AML-193 (cell line): ENCODE data around the gene LDLRAD4.
"Not testable (repeated sequence)": the region's sequence is repeated elsewhere in the genome, so short reads cannot be mapped to it uniquely, and the experiment has no call there.

ENCODE experiments used
- DNase-seq, 2 experiments: peaks; one replicate each; lab custom pipeline; 2025; lab: John Stamatoyannopoulos, UW

LDLRAD4 gene

GRCh38 chr18:13338318-13338717, 119.8 kb downstream of the LDLRAD4 start:
- no peak for DNase-seq

GRCh38 chr18:13339653-13340052, 121.1 kb downstream of the LDLRAD4 start:
- no peak for DNase-seq

- not testable (repeated sequence) for DNase-seq
These were observed 127.9 kb downstream of the LDLRAD4 start for GRCh38 chr18:13346449-13346848.

GRCh38 chr18:13353084-13353823, 134.7 kb downstream of the LDLRAD4 start:
- peak; percentile 85 to 87 for DNase-seq

- no peak for DNase-seq
These were observed 135.8 kb downstream of the LDLRAD4 start for GRCh38 chr18:13354402-13354801.

GRCh38 chr18:13356032-13356431, 137.5 kb downstream of the LDLRAD4 start:
- DNase-seq = no peak

- DNase-seq = no peak
These were observed 138.7 kb downstream of the LDLRAD4 start for GRCh38 chr18:13357289-13357688.

GRCh38 chr18:13359210-13359609, 140.7 kb downstream of the LDLRAD4 start:
- DNase-seq = no peak

- DNase-seq = no peak
These were observed 142.9 kb downstream of the LDLRAD4 start for GRCh38 chr18:13361431-13361830.

GRCh38 chr18:13362051-13362450, 143.5 kb downstream of the LDLRAD4 start:
- DNase-seq = no peak

GRCh38 chr18:13362607-13363006, 144.0 kb downstream of the LDLRAD4 start:
- DNase-seq = peak; percentile 15 to 25

GRCh38 chr18:13363359-13363758, 144.8 kb downstream of the LDLRAD4 start:
- no peak for DNase-seq

GRCh38 chr18:13364721-13365205, 146.2 kb downstream of the LDLRAD4 start:
- DNase-seq = no peak

- no peak for DNase-seq
These were observed 147.6 kb downstream of the LDLRAD4 start for GRCh38 chr18:13366131-13366530.

GRCh38 chr18:13366541-13366940, 148.0 kb downstream of the LDLRAD4 start:
- DNase-seq = no peak

- DNase-seq = no peak
These were observed 148.7 kb downstream of the LDLRAD4 start for GRCh38 chr18:13366962-13367892.

GRCh38 chr18:13368080-13368813, 149.7 kb downstream of the LDLRAD4 start:
- DNase-seq = no peak

- no peak for DNase-seq
These were observed 150.8 kb downstream of the LDLRAD4 start for GRCh38 chr18:13369353-13369752.

- no peak for DNase-seq
These were observed 151.4 kb downstream of the LDLRAD4 start for GRCh38 chr18:13369756-13370510.

GRCh38 chr18:13370995-13371625, 152.6 kb downstream of the LDLRAD4 start:
- no peak for DNase-seq
